Karpas-422 (cell line): ENCODE measurements around the gene CDS2. TPM values are rescaled to one million over a fixed set of nuclear protein-coding genes. Genes with fewer than 3 reads are reported as not detected.

ENCODE experiments used
- DNase-seq: peaks from one replicate; pipeline ENCODE4 v3.0.0-alpha.2; 2015
- H2AFZ ChIP-seq: fragments of 200-600 bp; sonication (generic); 2 replicates; pipeline ENCODE4 v1.6.1; 2014; ENCODE audit warnings: antibody characterized with exemption, low read length, mixed read lengths
- H3K27ac ChIP-seq: fragments of 200-600 bp; sonication (generic); 2 replicates; pipeline ENCODE4 v1.5.1; 2014; ENCODE audit warnings: mild to moderate bottlenecking, low read length, moderate library complexity
- H3K27me3 ChIP-seq: fragments of 200-600 bp; sonication (generic); 2 replicates; pipeline ENCODE4 v1.6.1; 2014; ENCODE audit warnings: low read length, mixed read lengths
- H3K36me3 ChIP-seq: fragments of 200-600 bp; sonication (generic); 2 replicates; pipeline ENCODE4 v1.6.1; 2014; ENCODE audit warnings: low read length, mixed read lengths; ENCODE audit not compliant: insufficient read depth
- H3K4me1 ChIP-seq: fragments of 200-600 bp; sonication (generic); 2 replicates; pipeline ENCODE4 v1.6.1; 2014; ENCODE audit warnings: mild to moderate bottlenecking, low read length, mixed read lengths
- H3K4me2 ChIP-seq: fragments of 200-600 bp; sonication (generic); 2 replicates; pipeline ENCODE4 v1.6.1; 2014; ENCODE audit warnings: low read length, low read depth, mild to moderate bottlenecking; ENCODE audit not compliant: poor library complexity, severe bottlenecking
- H3K4me3 ChIP-seq: fragments of 200-600 bp; sonication (generic); 2 replicates; pipeline ENCODE4 v1.5.1; 2014; ENCODE audit warnings: mild to moderate bottlenecking, antibody characterized with exemption, low read length, mixed read lengths
- H3K79me2 ChIP-seq: fragments of 200-600 bp; sonication (generic); 2 replicates; pipeline ENCODE4 v1.6.1; 2014; ENCODE audit warnings: mild to moderate bottlenecking, low read length, mixed read lengths
- H3K9ac ChIP-seq: fragments of 200-600 bp; sonication (generic); 2 replicates; pipeline ENCODE4 v1.6.0; 2014; ENCODE audit warnings: low read length
- H3K9me2 ChIP-seq: fragments of 200-600 bp; sonication (generic), shearing (Covaris generic); replicated peaks from 2 replicates; pipeline ENCODE4 v1.6.0; 2014; ENCODE audit warnings: mild to moderate bottlenecking, low read length, moderate library complexity; ENCODE audit not compliant: insufficient read depth
- H3K9me3 ChIP-seq: fragments of 300-700, 200-600 bp; sonication (generic); 2 replicates; pipeline ENCODE4 v1.6.1; 2014; ENCODE audit warnings: low read length, mixed read lengths
- H4K20me1 ChIP-seq: fragments of 200-600 bp; sonication (generic); 2 replicates; pipeline ENCODE4 v1.6.1; 2014; ENCODE audit warnings: mild to moderate bottlenecking, antibody characterized with exemption, low read length, low read depth; ENCODE audit not compliant: insufficient read depth
- total RNA-seq: library from RNA; depleted of rRNA; stranded (reverse); fragments of >200 nt; shearing (Covaris generic); gene quantifications from 2 replicates; pipeline ENCODE4 v1.2.3, GENCODE V29; 2014; ENCODE audit warnings: low replicate concordance

The CDS2 gene
- total RNA-seq, 1 experiment from 2014 or later: 26.8 TPM

DNA sequence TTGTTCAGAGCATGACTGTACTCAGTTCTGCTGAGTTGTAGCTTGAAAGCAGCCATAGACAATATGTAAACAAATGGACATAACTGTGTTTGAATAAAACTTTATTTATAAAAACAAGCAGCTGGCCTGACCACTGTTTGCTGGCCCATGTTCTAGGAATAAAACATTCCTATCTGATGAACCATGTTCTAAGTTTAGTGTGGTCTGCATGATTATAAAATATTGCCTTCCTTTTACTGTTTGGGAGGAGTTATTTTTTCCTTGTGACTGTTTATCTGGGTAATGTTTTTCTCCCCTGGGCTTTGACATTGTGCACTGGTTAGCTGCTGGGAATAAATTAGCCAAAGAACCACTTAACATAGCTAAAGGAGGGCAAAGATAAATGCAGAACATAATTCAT is 55.1 kb downstream of the CDS2 start:
- Histone ChIP-seq H3K9me3 (no peaks in the 10 kb centered on the region), H3K4me3 (no peak overlapping the region), H3K27ac (no peak overlapping the region), H3K27me3 (no peaks in the 10 kb centered on the region), H2AFZ (no peak overlapping the region), H3K36me3 (no peaks in the 10 kb centered on the region), H3K9ac (no peak overlapping the region), H3K79me2 (no peaks in the 10 kb centered on the region), H3K4me1 (no peaks in the 10 kb centered on the region), H3K9me2 (no peaks in the 10 kb centered on the region), H3K4me2 (no peak overlapping the region), H4K20me1 (no peaks in the 10 kb centered on the region)
- DNase-seq: no peak

DNA sequence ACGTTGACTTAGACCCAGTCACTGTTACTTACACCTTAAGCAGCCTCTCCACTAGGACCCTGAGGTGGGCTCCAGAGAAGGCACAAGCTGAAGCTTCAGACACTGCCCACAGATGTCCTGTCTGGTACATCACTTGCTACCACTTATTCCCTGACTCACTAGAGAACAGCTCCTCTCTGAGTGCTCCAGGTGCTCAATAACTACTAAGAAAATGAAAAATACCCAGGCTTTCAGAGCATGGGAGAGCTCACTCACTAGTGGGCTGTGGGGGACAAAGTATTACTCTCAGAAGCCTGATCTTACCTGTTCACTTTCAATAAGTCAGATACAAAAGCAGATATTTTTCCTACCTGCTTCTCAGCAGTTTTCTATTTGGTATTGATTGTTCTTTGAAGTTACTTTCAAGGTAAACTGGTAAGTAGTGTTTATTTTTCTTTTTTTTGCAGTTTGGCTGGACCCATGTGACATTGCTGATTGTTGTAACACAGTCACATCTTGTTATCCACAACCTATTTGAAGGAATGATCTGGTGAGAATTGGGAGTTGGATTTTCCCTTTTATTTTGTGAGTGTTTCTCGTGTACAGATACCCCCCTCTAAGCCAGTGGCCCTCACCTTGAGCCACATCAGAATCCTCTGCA is 55.9 kb downstream of the CDS2 start:
- no peak overlapping the region for H3K4me3 ChIP-seq
- H3K27ac ChIP-seq: no peak overlapping the region
- no peaks in the 10 kb centered on the region for H4K20me1 ChIP-seq
- no peak for DNase-seq
- no peaks in the 10 kb centered on the region; the same call in 1 of the 2 replicates for H3K4me1 ChIP-seq
- H3K9me3 ChIP-seq: no peaks in the 10 kb centered on the region
- no peaks in the 10 kb centered on the region for H3K27me3 ChIP-seq
- no peak overlapping the region for H3K4me2 ChIP-seq
- no peaks in the 10 kb centered on the region for H3K36me3 ChIP-seq
- H3K79me2 ChIP-seq: no peaks in the 10 kb centered on the region
- H2AFZ ChIP-seq: no peak overlapping the region
- H3K9ac ChIP-seq: no peak overlapping the region
- no peaks in the 10 kb centered on the region for H3K9me2 ChIP-seq

DNA sequence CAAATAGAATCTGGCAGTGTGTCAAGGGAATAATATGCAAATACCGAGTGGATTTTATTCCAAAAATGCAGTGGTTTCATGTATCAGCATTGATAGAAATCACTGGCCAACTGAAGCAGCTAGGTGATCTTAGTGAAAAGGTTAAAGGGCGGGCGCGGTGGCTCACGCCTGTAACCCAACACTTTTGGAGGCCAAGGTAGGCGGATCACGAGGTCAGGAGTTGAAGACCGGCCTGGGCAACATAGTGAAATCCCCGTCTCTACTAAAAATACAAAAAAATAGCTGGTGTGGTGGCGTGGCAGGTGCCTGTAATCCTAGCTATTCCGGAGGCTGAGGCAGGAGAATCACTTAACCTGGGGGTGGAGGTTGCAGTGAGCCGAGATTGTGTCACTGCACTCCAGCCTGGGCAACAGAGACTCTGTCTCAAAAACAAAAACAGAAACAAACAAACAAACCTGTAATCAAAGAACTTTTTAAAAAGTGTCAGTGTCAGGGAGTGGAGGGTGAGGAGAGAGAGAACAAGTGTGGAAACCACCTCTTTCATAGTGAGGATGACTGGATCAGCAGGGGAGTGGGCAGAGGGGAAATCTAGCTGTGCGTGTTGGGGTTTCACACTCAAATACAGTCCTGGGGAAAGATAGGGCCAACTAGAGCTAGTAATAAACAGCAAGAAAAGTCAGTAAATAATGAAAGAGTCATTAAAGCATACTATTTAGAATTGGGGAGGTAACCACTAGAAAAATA is 57.1 kb downstream of the CDS2 start:
- H3K36me3 ChIP-seq: no peaks in the 10 kb centered on the region

DNA sequence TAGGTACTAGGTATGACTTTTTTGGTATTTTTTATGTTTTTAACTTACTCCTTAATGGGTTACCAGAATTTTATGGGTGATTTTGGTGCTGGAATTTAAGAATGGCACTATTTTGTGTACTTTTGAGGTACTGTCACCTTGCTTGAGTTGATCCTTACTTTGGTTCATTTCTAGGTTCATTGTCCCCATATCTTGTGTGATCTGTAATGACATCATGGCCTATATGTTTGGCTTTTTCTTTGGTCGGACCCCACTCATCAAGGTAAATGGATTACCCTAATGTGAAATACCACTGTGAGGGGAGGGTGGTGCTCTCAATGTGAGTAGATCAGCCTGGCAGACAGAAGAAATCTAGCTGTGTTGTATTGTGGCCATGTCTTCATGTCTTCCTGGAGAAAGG is 57.9 kb downstream of the CDS2 start:
- Histone ChIP-seq H3K79me2 (no peaks in the 10 kb centered on the region), H3K4me2 (no peak overlapping the region), H3K27me3 (no peaks in the 10 kb centered on the region), H3K9me2 (no peaks in the 10 kb centered on the region), H3K36me3 (0 out of 2 replicates have a peak, but pooled peaks cover 4% of the 10 kb centered on the region), H2AFZ (no peak overlapping the region), H3K4me3 (no peak overlapping the region), H3K9ac (no peak overlapping the region), H3K27ac (no peak overlapping the region), H3K9me3 (no peaks in the 10 kb centered on the region), H4K20me1 (no peaks in the 10 kb centered on the region), H3K4me1 (peaks cover 4% of the 10 kb centered on the region; the same call in 1 of the 2 replicates)
- no peak for DNase-seq

More for the DNA sequence above, 57.1 kb downstream of the CDS2 start:
- Histone ChIP-seq H3K9ac (no peak overlapping the region), H4K20me1 (no peaks in the 10 kb centered on the region), H3K4me3 (no peak overlapping the region), H3K4me1 (peaks cover 4% of the 10 kb centered on the region; the same call in 1 of the 2 replicates), H3K79me2 (no peaks in the 10 kb centered on the region), H3K9me3 (no peaks in the 10 kb centered on the region), H2AFZ (no peak overlapping the region), H3K4me2 (no peak overlapping the region), H3K27ac (no peak overlapping the region), H3K9me2 (no peaks in the 10 kb centered on the region), H3K27me3 (no peaks in the 10 kb centered on the region)
- no peak for DNase-seq

DNA sequence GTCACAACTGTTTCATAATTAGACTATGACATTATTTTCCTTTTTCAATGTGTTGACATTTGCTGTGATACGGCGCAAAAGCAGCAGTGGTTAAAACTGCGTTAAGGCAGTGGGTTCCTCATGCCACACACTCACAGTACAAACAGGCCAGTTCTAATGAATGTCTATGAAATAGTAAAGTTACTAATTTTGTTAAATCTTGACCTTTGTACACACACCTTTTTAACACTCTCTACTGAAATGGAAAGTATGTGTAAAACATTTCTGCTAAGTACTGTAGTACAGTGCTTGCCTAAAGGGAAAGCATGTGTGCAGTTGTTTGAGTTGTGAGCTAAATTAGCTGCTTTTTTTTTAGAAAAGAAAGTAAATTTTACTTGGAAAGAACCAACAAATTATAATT is 60.3 kb downstream of the CDS2 start:
- Histone ChIP-seq H3K4me2 (no peak overlapping the region), H3K27ac (no peak overlapping the region), H4K20me1 (no peaks in the 10 kb centered on the region), H3K4me3 (no peak overlapping the region), H3K36me3 (0 out of 2 replicates have a peak, but pooled peaks cover 5% of the 10 kb centered on the region), H3K9me2 (no peaks in the 10 kb centered on the region), H2AFZ (no peak overlapping the region), H3K9ac (no peak overlapping the region), H3K9me3 (no peaks in the 10 kb centered on the region), H3K27me3 (no peaks in the 10 kb centered on the region), H3K79me2 (no peaks in the 10 kb centered on the region), H3K4me1 (peaks cover 11% of the 10 kb centered on the region)
- DNase-seq: no peak

DNA sequence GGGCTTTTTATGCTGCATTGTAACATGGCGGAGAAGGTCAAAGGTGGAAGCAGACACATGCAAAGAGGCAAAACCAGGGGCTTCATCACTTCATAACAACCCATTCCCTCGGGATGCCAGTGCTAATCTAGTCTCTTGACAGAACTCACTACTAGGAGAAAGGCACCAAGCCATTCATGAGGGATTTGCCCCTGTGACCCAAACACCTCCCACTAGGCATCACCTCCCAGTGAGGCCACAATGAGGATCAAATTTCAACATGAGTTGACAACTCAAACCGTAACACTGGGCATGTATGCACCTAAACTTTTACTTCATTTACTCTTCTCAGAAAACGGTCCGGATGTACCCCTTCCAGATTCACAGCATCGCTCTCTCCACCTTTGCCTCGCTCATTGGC is 61.9 kb downstream of the CDS2 start:
- Histone ChIP-seq H3K27ac (no peak overlapping the region), H4K20me1 (no peaks in the 10 kb centered on the region), H3K9me3 (no peaks in the 10 kb centered on the region), H3K9ac (no peak overlapping the region), H3K4me1 (peaks cover 20% of the 10 kb centered on the region), H3K79me2 (no peaks in the 10 kb centered on the region), H3K36me3 (0 out of 2 replicates have a peak, but pooled peaks cover 5% of the 10 kb centered on the region), H3K4me3 (no peak overlapping the region), H2AFZ (no peak overlapping the region), H3K4me2 (no peak overlapping the region), H3K27me3 (no peaks in the 10 kb centered on the region), H3K9me2 (no peaks in the 10 kb centered on the region)
- DNase-seq: no peak

DNA sequence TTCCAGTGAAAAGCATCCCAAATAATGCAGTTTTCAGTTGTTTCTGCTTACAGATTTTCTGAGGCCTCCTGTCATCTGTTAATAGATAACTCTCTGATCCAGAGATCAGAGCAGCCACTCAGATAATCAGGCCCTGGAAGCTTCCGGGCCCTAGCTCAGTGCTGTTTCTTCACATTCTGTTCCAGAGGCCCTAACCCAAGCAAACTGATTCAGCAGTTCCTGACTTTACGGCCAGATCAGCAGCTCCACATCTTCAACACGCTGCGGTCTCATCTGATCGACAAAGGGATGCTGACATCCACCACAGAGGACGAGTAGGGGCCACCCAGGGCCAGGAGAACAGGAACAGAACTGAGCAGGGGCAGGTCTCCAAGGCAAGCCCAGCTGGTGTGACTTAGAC is 63.1 kb downstream of the CDS2 start:
- no peak for DNase-seq
- H2AFZ ChIP-seq: no peak overlapping the region
- no peak overlapping the region for H3K27ac ChIP-seq
- H3K4me3 ChIP-seq: no peak overlapping the region
- H3K4me1 ChIP-seq: peaks cover 20% of the 10 kb centered on the region
- no peaks in the 10 kb centered on the region for H3K79me2 ChIP-seq
- H3K4me2 ChIP-seq: no peak overlapping the region
- H3K9me3 ChIP-seq: no peaks in the 10 kb centered on the region
- no peak overlapping the region for H3K9ac ChIP-seq
- 0 out of 2 replicates have a peak, but pooled peaks cover 5% of the 10 kb centered on the region for H3K36me3 ChIP-seq
- no peaks in the 10 kb centered on the region for H4K20me1 ChIP-seq
- H3K9me2 ChIP-seq: no peaks in the 10 kb centered on the region
- no peaks in the 10 kb centered on the region for H3K27me3 ChIP-seq

DNA sequence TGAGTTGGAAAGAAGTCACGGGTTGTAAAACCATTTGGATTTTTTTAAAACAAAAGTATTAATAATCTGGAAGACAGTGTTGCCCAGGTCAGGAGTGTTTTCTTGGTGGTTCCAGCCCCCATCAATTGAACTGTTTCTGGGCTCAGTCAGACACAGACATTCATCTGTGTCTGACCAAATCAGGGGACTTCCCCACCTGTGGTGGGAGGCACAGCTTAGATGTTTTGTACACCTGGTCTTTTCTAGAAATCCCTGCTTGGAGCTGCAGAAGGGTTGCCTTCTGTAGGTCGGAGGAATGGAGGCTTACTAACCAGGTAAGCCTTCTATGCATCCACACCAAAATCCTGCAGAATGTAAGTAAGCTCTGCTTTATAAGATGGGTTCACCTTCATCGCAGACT is 63.6 kb downstream of the CDS2 start:
- H4K20me1 ChIP-seq: no peaks in the 10 kb centered on the region

More for the DNA sequence above, 63.6 kb downstream of the CDS2 start:
- Histone ChIP-seq H3K27ac (no peak overlapping the region), H3K9me3 (no peaks in the 10 kb centered on the region), H3K9ac (no peak overlapping the region), H2AFZ (no peak overlapping the region), H3K36me3 (0 out of 2 replicates have a peak, but pooled peaks cover 5% of the 10 kb centered on the region), H3K4me2 (no peak overlapping the region), H3K4me3 (no peak overlapping the region), H3K9me2 (no peaks in the 10 kb centered on the region), H3K79me2 (no peaks in the 10 kb centered on the region), H3K4me1 (peaks cover 20% of the 10 kb centered on the region), H3K27me3 (no peaks in the 10 kb centered on the region)
- DNase-seq: no peak
